Activated CD8-positive, alpha-beta T cell treated with anti-CD3 and anti-CD28 coated beads for 36 hours (primary cell): ENCODE measurements around the gene ZNF76. TPM values are rescaled to one million over a fixed set of nuclear protein-coding genes. Genes with fewer than 3 reads are reported as not detected.

ENCODE experiments used
- ATAC-seq: fragments of 200-7000 bp; cut with Tn5 transposase; one replicate; pipeline ENCODE4 v1.10.0; 2021; ENCODE audit warnings: mild to moderate bottlenecking, moderate library complexity
- CTCF ChIA-PET: fragments of 350-600 bp; sonication (Branson Sonifier 250); formaldehyde crosslinking; loops from one replicate; lab custom pipeline; 2021; ENCODE audit warnings: antibody characterized with exemption; lab: Charles Lee
- POLR2A ChIA-PET: fragments of 350-600 bp; sonication (Branson Sonifier 250); formaldehyde crosslinking; loops from one replicate; lab custom pipeline; 2021; ENCODE audit warnings: antibody characterized with exemption; lab: Charles Lee
- DNase-seq: peaks from one replicate; pipeline ENCODE4 v3.0.0-alpha.2; 2020
- H3K27ac Mint-ChIP-seq: one replicate; pipeline ENCODE4 v1.8.0; 2021; ENCODE audit warnings: mild to moderate bottlenecking, mixed read lengths
- H3K27me3 Mint-ChIP-seq: one replicate; pipeline ENCODE4 v1.8.0; 2021; ENCODE audit warnings: mixed read lengths
- H3K36me3 Mint-ChIP-seq: one replicate; pipeline ENCODE4 v1.8.0; 2021; ENCODE audit warnings: low read depth, mixed read lengths
- H3K4me1 Mint-ChIP-seq: one replicate; pipeline ENCODE4 v1.8.0; 2021; ENCODE audit warnings: low read depth, mixed read lengths
- H3K4me3 Mint-ChIP-seq: one replicate; pipeline ENCODE4 v1.8.0; 2021; ENCODE audit warnings: mild to moderate bottlenecking, moderate library complexity, mixed read lengths
- H3K9me3 Mint-ChIP-seq: one replicate; pipeline ENCODE4 v1.8.0; 2021; ENCODE audit warnings: mixed read lengths
- intact Hi-C: fragments of 100-400 bp; cut with micrococcal nuclease; formaldehyde crosslinking; loops from one replicate; pipeline ENCODE4 v1.10.0; 2022
- total RNA-seq, 2 experiments: library from RNA; stranded (reverse); gene quantifications; one replicate each; pipeline ENCODE4 v1.2.3, GENCODE V29; 2021
- TF ChIP-seq, protein P1 (sequence below): fragments of 200-600 bp; IDR thresholded peaks from one replicate; pipeline ENCODE4 v1.8.0; 2022; ENCODE audit warnings: antibody characterized with exemption, mild to moderate bottlenecking

The ZNF76 gene
- total RNA-seq, 2 experiments from 2014 or later, result 34.4 to 35.2 TPM

DNA sequence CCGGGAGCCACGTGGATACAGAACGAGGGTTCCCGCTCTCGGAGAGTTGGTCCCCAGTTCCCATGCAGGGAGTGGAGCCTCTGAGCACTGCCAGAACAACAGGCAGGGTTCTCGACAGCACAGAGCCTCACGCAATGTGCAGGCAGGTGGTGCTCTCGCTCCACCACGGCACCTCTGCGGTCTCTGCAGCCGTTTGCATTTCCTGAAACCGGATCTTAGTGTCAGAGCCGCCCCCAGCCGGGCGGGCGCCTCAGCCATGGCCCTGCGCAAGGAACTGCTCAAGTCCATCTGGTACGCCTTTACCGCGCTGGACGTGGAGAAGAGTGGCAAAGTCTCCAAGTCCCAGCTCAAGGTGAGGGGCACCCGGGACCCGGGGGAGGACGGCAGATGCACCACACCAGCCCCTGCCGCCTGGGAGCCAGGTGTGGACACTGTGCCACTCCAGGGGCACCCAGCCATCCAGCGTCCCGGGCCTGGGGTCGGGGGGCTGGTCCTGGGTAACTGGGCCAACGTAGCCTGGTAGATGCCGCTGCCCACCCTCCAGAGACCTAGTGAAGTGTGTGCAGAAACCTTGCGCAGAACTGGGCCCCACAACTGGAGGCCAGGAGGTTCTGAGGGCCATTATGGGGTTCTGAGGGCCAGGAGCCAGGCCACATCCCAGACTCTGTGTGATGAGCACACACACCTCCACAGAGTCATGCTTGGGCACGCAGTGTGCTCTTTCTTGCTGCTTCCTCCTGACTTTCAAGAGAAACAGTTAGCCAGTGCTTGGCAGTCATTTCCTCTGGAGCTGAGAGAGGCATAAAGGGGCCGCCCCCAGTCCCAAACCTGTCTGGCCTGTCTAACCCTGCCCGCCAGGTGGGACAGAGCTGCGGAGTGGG lies 38.3 kb downstream of the ZNF76 start, which contains the start of gene DEF6:
DEF6 (plus strand) TSS at position 218 of the 881 bp plus-strand sequence; CDS start at position 257, 39 bp downstream.
- peak within 1 kb of the TSS; percentile 92 for H3K4me3 Mint-ChIP-seq
- peaks cover 45% of the 10 kb centered on the region for H3K4me1 Mint-ChIP-seq
- no peaks in the 10 kb centered on the region for H3K27me3 Mint-ChIP-seq
- H3K36me3 Mint-ChIP-seq, result peaks cover 37% of the 10 kb centered on the region
- no peaks in the 10 kb centered on the region for H3K9me3 Mint-ChIP-seq
- ATAC-seq (peak; percentile 75), DNase-seq (peak; percentile 95)
- TF ChIP-seq, protein P1, sequence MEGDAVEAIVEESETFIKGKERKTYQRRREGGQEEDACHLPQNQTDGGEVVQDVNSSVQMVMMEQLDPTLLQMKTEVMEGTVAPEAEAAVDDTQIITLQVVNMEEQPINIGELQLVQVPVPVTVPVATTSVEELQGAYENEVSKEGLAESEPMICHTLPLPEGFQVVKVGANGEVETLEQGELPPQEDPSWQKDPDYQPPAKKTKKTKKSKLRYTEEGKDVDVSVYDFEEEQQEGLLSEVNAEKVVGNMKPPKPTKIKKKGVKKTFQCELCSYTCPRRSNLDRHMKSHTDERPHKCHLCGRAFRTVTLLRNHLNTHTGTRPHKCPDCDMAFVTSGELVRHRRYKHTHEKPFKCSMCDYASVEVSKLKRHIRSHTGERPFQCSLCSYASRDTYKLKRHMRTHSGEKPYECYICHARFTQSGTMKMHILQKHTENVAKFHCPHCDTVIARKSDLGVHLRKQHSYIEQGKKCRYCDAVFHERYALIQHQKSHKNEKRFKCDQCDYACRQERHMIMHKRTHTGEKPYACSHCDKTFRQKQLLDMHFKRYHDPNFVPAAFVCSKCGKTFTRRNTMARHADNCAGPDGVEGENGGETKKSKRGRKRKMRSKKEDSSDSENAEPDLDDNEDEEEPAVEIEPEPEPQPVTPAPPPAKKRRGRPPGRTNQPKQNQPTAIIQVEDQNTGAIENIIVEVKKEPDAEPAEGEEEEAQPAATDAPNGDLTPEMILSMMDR, result peak; percentile 93
- intact Hi-C loops, result loop anchor here (1.0 to 5.0 kb wide), 3 partner anchors 29 to 169 kb away; partner anchors contain the start of gene RPL10A
- ChIA-PET CTCF (interaction anchor here (0.6 to 7.5 kb wide), 24 partner anchors 9 to 434 kb away, joined by 3 to 241 read pairs (median 5); partner anchors contain the start of genes FANCE, PPARD and ZNF76), POLR2A (interaction anchor here (0.6 to 5.9 kb wide), 19 partner anchors 8 to 178 kb away, joined by 3 to 36 read pairs (median 4); partner anchors contain the start of genes FANCE, PPARD and RPL10A)
- peak within 1 kb of the TSS; percentile 93 for H3K27ac Mint-ChIP-seq

DNA sequence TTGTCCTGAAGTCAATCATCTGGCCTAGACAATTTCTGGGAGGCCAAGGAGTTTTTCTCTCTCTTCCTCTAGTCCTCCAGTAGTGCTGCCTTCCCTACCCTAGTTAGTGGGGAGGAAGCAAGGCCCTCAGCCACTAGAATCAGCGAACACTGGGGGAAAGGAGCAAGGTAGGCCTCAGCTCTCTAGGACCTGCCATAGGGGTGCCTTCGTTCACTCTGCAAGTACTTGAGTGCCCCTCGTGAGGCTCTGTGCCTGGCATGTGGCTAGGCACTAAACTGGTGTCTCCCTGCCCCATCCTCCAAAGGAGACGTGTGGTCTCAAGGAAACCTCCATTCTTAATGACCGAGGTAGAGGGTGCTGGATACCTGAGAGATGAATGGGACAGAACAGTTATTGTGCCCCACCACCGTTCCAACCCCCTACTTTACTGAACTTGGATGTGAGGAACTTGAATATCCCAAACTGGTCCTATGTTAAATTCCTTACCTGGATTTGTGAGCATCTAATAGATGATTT lies 39.1 kb downstream of the ZNF76 start:
- peaks cover 52% of the 10 kb centered on the region for H3K4me1 Mint-ChIP-seq
- ATAC-seq (no peak), DNase-seq (peak; percentile 42)
- peak overlapping the region; percentile 92 for H3K4me3 Mint-ChIP-seq
- no peaks in the 10 kb centered on the region for H3K9me3 Mint-ChIP-seq
- CTCF ChIA-PET, result interaction anchor here (1.0 to 7.5 kb wide), 8 partner anchors 12 to 155 kb away, joined by 3 to 241 read pairs (median 20); partner anchors contain the start of genes FANCE and PPARD
- H3K36me3 Mint-ChIP-seq, result peaks cover 41% of the 10 kb centered on the region
- H3K27me3 Mint-ChIP-seq, result no peaks in the 10 kb centered on the region
- intact Hi-C loops, result loop anchor here (2.0 to 5.0 kb wide), 2 partner anchors 150 to 169 kb away; partner anchors contain the start of gene RPL10A
- TF ChIP-seq, protein P1, result no peak
- POLR2A ChIA-PET, result interaction anchor here (0.6 to 5.9 kb wide), 12 partner anchors 13 to 177 kb away, joined by 3 to 36 read pairs (median 4); partner anchors contain the start of genes PPARD and RPL10A
- peak overlapping the region; percentile 93 for H3K27ac Mint-ChIP-seq

DNA sequence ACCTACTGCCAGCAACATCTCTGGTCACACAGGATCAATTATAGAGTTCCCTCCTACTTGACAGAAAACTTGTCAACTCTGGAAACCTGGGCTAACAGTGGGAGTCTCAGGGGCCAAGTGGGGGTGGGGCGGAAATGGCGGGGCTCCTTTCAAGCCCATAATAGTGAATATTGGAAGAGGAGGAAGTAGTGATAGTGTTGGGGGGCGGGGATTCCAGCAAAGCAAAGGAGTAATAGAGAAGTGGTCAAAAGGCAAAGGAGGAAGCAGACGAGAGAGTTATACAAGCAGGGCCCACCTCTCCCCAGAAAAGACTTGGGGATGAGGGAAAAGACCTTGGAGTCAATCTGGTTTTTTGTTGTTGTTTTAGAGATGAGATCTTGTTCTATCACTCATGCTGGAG lies 40.1 kb downstream of the ZNF76 start:
- Mint-ChIP-seq H3K27ac (peak overlapping the region; percentile 93), H3K36me3 (peaks cover 44% of the 10 kb centered on the region), H3K9me3 (no peaks in the 10 kb centered on the region), H3K4me3 (peak overlapping the region; percentile 92), H3K27me3 (no peaks in the 10 kb centered on the region), H3K4me1 (peaks cover 60% of the 10 kb centered on the region)
- ChIA-PET CTCF (interaction anchor here (1.0 to 7.5 kb wide), 5 partner anchors 12 to 168 kb away, joined by 5 to 241 read pairs (median 13); partner anchors contain the start of genes PPARD and RPL10A), POLR2A (interaction anchor here (1.0 to 5.9 kb wide), 4 partner anchors 12 to 174 kb away, joined by 3 to 24 read pairs (median 11); no protein-coding TSS in a partner anchor)
- DNase-seq (peak; percentile 62), ATAC-seq (no peak)
- intact Hi-C loops, result loop anchor here (2.0 to 5.0 kb wide), 2 partner anchors 149 to 168 kb away; partner anchors contain the start of gene RPL10A
- TF ChIP-seq, protein P1, result no peak

DNA sequence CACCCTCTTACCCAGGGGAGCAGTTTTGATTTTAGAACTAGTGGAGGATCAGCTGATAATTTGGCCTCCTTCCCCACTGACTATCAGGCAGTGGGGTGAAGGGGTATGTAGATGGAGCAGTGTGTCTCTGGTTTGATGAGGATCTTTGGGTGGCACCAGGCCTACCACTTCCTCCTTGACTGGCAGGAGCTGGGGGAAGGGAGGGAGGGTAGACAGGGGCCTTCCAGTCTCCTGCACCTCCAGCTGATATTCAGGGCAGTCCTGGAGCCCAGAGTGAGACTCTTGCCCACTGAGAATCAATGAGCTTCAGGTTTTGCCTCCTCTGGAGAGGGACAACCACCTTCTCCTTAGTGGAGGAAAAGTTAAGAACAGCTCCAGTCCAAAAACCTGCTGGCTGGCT lies 41.3 kb downstream of the ZNF76 start:
- Mint-ChIP-seq H3K27ac (peak overlapping the region; percentile 93), H3K4me3 (peak overlapping the region; percentile 92), H3K36me3 (peaks cover 45% of the 10 kb centered on the region), H3K4me1 (peaks cover 61% of the 10 kb centered on the region), H3K9me3 (no peaks in the 10 kb centered on the region), H3K27me3 (no peaks in the 10 kb centered on the region)
- TF ChIP-seq, protein P1, result no peak
- ChIA-PET CTCF (interaction anchor here (1.0 to 7.5 kb wide), 7 partner anchors 12 to 167 kb away, joined by 3 to 241 read pairs (median 7); partner anchors contain the start of genes PPARD and RPL10A), POLR2A (interaction anchor here (0.6 to 5.9 kb wide), 8 partner anchors 10 to 423 kb away, joined by 3 to 24 read pairs (median 4); partner anchors contain the start of gene RPL10A)
- DNase-seq, result peak; percentile 48
- no peak for ATAC-seq
- intact Hi-C loops, result no loop called here
